HT1080 (cell line): ENCODE results near the gene ELN. TPM values are rescaled to one million over a fixed set of nuclear protein-coding genes. Genes with fewer than 3 reads are reported as not detected.
"Not testable (repeated sequence)": the region's sequence is repeated elsewhere in the genome, so short reads cannot be mapped to it uniquely, and the experiment has no call there.

Experiments
- DNase-seq: peaks from one replicate; pipeline ENCODE4 v3.0.0-alpha.2; 2015; ENCODE audit warnings: low read depth
- total RNA-seq: library from RNA; depleted of rRNA; stranded (reverse); fragments of >200 nt; shearing (Covaris generic); gene quantifications from 2 replicates; pipeline ENCODE4 v1.2.3, GENCODE V29; 2014

The ELN gene
- total RNA-seq, 1 experiment from 2014 or later, result not detected

- DNase-seq, result no peak
These were observed 27.4 kb upstream of the ELN start for GRCh38 chr7:74000489-74001149.

- no peak for DNase-seq
These were observed 26.9 kb upstream of the ELN start for GRCh38 chr7:74001150-74001494.

GRCh38 chr7:74002474-74003017 is 25.4 kb upstream of the ELN start:
- DNase-seq, result peak; percentile 88

DNA sequence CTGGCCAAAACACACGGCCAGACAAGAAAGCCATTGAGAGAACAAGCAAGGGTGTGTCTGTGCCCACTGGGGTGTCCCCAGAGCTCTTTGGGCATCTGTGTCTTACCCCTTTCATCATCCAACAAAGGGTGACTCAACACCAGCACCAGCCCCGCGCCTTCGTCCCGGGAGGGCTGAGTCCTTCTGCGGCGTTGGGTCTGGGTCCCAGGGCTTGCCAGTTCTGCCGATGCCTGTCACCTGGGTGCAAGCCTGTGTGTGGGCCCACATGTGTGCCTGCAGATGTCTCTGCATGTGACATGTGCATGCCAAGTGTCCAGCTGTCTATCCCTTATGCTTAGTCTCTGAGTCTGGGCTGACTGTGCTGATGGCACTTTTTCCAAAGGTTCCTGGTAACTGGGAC is 24.4 kb upstream of the ELN start:
- no peak for DNase-seq

DNA sequence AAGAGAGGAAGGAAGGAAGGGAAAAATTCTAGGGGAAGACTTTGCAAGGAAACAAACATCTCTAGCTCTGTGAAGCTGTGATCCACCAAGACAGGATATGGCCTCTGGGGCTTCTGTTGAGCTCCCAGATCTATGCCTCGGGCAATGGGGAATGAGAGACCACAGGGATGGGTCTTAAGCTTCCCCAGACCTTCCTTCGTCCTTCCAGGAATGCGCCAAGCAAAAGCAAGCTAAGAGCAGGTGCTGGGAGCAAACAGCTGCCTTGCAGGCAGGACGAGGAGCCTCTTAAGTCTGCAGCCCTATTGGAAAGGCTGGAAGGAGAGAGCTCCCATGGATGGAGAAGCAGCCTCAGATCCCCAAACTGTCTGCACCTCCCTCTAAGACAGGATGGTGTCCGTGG is 21.9 kb upstream of the ELN start:
- DNase-seq, result no peak

- DNase-seq, result no peak
These were observed 21.3 kb upstream of the ELN start for GRCh38 chr7:74006451-74007241.

GRCh38 chr7:74007242-74007567 is 20.8 kb upstream of the ELN start:
- no peak for DNase-seq

DNA sequence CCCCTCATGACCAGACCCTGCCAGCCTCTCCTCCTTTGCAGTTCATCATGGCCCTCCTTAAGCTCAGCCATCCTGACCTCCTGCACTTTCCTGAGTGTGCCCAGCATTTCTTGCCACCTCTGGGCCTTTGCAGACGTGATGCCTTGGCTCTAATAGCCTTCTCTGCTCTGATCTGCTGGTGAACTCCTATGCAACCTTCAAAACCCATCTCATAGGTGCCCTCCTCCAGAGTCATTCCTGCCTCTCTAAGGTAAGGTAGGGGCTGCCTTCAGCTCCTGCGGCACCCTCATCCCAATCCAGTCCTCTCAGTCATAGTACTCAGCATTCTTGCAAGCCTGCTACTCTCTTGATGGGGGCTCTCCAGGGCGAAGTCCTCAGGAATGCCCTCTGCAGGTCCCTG is 19.3 kb upstream of the ELN start:
- no peak for DNase-seq

DNA sequence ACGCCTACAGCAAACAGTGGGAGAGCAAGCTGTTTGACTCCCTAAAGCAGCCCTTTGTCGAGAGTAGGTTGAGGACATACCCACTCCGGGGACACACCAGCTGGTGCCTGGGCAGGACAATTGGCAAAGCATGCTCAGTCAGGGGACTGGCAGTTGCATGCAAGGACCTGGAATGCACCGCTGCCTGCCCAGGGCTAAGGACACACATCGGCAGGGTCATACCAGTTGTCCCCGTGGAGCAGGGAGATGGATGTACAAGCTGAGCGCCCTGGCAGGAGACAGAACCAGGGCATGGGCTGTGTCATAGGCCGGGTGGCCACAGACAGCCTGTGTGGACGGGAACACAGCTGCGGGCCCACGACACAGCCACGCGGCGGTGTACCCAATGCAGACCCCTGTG is 18.3 kb upstream of the ELN start:
- no peak for DNase-seq

GRCh38 chr7:74010407-74010806 is 17.6 kb upstream of the ELN start:
- DNase-seq, result no peak

DNA sequence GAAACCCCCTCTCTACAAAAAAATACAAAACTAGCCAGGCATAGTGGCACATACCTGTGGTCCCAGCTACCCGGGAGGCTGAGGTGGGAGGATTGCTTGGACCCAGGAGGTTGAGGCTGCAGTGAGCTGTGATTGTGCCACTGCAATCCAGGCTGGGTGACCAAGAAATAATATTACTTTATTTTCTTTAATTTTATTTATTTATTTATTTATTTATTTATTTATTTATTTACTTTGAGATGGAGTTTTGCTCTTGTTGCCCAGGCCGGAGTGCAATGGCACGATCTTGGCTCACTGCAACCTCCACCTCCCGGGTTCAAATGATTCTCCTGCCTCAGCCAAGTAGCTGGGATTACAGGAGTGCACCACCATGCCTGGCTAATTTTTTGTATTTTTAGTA is 16.6 kb upstream of the ELN start:
- DNase-seq, result not testable (repeated sequence)

- DNase-seq, result peak; percentile 80
These were observed 15.1 kb upstream of the ELN start for GRCh38 chr7:74012842-74013249.

GRCh38 chr7:74013539-74014272 is 14.3 kb upstream of the ELN start:
- no peak for DNase-seq

- DNase-seq, result no peak
These were observed 13.0 kb upstream of the ELN start for GRCh38 chr7:74014931-74015330.

- no peak for DNase-seq
These were observed 12.3 kb upstream of the ELN start for GRCh38 chr7:74015670-74016069.

- no peak for DNase-seq
These were observed 10.8 kb upstream of the ELN start for GRCh38 chr7:74017125-74017524.

- DNase-seq, result no peak
These were observed 9.6 kb upstream of the ELN start for GRCh38 chr7:74018246-74018895.

GRCh38 chr7:74019149-74019548 is 8.8 kb upstream of the ELN start:
- DNase-seq, result no peak

- no peak for DNase-seq
These were observed 7.6 kb upstream of the ELN start for GRCh38 chr7:74020390-74020789.

DNA sequence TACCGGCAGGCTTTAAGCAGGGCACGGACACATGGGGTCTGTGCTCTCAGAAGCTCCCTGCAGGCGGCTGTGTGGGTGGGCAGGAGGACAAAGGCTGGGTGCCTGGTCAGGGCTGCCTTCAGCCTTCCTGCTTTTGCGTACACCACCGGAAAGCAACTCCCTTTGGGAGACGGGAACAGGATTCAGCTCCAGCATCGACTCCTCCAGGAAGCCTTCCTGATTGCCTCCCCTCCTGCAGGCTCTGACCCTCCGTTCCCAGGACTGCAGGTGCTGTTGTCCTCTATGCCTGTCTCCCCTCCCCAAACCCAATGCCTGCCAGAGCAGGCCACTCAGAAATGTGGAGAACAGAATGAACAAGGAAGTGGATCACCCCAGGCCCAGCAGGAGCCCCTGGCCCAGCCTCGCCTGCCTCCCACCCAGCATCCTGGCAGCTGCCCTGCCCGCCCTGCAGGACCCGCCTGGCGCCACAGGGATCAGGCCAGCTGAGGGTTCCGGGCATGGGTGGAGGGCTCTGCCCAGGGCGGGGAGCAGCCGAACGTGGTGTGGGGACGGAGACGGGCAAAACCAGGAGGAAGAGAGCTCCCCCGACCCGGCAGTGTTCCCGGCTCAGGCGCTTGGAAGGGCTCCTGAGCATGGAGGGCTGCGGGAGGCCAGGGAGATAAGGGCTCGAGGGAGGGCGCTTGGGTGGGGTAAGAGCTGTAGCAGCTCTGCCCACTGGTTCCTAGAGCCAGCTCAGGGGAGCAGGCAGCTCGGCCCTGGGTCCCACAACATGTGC is 6.2 kb upstream of the ELN start:
- DNase-seq, result no peak

DNA sequence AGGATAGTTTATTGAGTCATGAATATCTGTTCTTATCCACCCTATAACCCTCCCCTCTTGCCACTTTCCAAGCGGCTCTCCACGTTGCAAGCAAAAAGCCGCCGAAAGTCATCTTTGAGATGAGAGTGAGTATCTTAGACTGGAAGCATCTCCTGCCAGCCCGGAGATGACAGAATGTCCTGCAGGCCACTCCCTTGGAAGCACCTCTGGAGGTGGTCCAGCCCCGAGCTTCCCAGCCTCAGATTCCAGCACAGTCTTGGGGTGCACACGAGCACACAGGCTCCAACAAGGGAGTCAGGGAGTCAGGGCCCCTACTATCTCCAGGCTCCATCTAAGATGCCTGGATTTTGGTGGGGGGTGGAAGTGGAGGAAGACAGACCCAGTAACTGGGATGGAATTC is 5.5 kb upstream of the ELN start:
- DNase-seq, result no peak
